CD1c-positive myeloid dendritic cell (primary cell): Measurements from ENCODE around the gene TCF7L2.
A peak's percentile ranks its signal among the peaks of the same experiment; 100 is the strongest.

Experiments used
- DNase-seq: peaks from one replicate; pipeline ENCODE4 v3.0.0-alpha.2; 2016; ENCODE audit errors: extremely low spot score

The TCF7L2 gene

DNA sequence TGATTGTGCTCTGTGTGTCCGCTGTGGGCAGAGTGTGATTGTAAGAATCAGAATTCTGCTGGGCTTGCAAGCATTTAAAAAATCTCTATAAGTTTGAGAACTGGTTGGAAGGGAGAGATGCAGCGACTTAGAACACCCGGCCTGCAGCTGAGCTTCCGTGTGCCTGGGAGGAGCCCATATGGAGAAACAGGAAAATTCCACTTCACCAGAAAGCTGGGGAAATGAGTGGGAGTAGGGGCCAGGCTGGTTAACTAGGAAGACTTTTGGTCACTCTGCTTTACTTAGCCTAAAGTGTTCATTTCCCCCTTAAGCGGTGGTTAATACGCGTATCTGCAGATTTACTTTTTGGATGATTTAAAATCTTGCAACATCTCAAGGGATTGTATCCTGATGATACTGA is 72.2 kb downstream of the TCF7L2 start:
- DNase-seq, result no peak

GRCh38 chr10:113023017-113023416 is 73.0 kb downstream of the TCF7L2 start:
- no peak for DNase-seq

DNA sequence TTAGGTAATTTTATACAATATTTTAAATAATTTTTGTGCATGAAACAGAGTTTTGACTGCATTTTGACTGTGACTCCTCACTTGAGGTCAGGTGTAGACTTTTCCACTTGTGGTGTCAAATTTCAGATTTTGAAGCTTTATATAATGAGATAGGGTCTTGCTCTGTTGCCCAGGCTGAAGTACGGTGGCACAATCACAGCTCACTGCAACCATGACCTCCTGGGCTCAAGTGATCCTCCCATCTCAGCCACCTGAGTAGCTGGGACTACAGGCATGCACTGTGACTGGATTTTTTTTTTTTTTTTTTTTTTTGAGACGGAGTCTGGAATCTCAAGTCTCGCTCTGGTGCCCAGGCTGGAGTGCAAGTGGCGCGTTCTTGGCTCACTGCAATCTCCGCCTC is 74.9 kb downstream of the TCF7L2 start:
- no peak for DNase-seq

DNA sequence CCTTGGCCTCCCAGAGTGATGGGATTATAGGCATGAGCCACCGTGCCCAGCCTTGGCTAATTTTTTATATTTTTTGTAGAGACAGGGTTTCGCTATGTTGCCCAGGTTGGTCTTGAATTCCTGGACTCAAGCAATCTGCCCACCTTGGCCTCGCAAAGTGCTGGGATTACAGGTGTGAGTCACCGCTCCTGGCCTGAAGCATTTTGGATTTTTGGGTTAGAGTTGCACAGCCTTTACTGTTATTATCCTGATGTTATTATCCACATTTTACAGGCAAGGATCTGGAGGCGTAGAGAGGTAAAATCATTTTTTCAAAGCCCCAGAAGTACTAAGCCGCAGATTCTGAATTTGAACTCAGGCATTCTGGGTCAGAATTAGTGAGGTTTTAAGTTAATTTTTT is 75.4 kb downstream of the TCF7L2 start:
- no peak for DNase-seq

DNA sequence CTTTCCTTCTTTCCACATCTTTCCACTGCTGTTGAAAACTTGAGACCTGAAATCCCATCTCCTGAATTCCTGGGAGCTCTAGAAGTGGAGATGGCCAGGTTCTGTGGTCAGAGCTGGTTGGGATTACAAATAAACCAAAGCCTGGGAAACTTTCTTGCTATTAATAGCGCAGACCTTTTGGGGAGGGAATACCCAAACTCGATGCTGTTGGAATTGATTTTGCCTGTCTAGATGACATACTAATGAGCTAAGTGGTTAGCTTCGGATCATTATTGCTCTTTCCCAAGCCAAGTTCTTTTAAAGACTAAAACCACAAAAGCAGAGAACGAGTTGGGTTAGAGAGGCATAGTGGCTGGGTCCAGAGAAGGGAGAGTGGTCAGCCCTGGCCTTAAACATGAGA is 76.6 kb downstream of the TCF7L2 start:
- DNase-seq, result no peak

- no peak for DNase-seq
Observed at GRCh38 chr10:113027230-113027573, 77.2 kb downstream of the TCF7L2 start.

GRCh38 chr10:113027574-113028455 is 77.8 kb downstream of the TCF7L2 start:
- no peak for DNase-seq

- no peak for DNase-seq
Observed at GRCh38 chr10:113028456-113029440, 78.7 kb downstream of the TCF7L2 start.

DNA sequence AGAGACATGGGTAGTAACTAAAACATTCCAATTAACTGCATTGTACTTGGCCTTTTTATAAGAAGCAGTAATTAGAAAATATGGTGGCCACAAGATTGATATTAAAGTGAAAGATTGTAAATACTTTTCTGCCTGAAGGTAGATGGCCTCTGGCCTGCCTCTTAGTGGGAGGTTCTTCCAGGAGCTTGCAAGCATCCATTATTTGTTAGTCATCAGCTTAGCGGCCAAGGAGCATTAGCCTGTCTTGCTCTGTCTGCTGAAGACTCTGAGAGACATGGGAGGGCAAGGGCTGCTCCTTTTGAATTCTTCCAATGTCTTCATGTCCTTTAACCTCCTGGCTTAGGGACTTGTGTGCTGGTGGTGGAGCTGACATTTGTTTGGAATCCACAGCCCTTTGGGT is 80.4 kb downstream of the TCF7L2 start:
- no peak for DNase-seq

- DNase-seq, result no peak
Observed at GRCh38 chr10:113031147-113031546, 81.1 kb downstream of the TCF7L2 start.

GRCh38 chr10:113033991-113034390 is 83.9 kb downstream of the TCF7L2 start:
- DNase-seq, result peak; percentile 56

GRCh38 chr10:113035732-113036312 is 85.8 kb downstream of the TCF7L2 start:
- no peak for DNase-seq

DNA sequence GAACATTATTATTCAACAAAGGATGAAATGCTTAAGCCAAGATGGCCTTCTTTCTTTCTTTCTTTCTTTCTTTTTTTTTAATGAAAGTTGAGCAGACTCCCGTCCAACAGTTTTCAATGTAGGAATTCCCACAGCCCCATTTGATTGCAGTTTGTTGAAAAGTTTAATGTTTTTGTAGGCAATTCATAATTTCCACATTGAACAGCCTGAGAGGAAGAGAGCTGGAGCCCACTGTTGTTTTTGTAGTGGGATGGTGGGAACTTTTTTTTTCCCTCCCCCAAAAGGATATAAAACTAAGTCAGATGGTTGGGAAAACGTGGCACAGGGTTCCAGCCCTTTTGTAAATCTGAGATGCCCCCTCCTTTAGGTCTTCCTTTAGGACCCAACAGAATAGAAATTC is 86.6 kb downstream of the TCF7L2 start:
- no peak for DNase-seq

GRCh38 chr10:113037218-113037617 is 87.2 kb downstream of the TCF7L2 start:
- no peak for DNase-seq

DNA sequence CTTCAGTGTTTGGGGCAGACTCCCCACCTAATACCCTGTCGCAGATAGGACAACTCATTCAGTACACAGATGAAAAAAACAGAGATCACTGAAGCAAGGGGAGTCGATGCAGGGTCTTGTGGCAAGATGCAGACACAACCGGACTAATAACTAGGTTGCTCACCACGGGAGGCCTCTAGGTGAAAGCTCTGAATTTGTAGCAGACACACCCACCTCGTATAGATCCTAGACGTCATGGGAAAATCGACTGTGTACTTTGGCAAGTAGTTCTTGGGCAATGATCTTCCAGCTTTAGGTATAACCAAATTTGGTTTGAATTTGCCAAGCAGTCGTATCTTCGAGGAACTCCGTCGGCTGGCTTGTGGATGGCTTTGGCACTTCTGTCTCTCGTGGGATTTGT is 88.1 kb downstream of the TCF7L2 start:
- no peak for DNase-seq

- no peak for DNase-seq
Observed at GRCh38 chr10:113038985-113039384, 88.9 kb downstream of the TCF7L2 start.

DNA sequence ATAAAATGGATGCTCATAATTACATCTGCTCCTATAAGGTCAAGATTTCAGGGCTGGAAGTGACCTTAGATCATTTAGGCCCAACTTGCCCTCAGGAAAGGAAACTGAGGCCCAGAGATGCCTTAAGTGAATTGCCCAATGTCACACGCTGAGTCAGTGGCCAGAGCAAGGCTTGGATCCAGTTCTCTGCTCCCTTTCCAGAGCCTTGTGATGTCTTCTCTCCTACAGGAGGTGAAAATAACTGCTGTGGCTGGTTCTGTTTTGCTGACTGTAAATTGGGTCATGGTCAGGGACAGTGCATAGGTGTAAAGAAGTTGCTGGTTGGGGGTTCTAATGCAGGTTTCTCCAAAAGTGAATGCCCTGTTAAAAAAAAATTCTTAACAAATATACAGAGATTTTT is 91.3 kb downstream of the TCF7L2 start:
- DNase-seq, result no peak

- no peak for DNase-seq
Observed at GRCh38 chr10:113041841-113042750, 92.0 kb downstream of the TCF7L2 start.

DNA sequence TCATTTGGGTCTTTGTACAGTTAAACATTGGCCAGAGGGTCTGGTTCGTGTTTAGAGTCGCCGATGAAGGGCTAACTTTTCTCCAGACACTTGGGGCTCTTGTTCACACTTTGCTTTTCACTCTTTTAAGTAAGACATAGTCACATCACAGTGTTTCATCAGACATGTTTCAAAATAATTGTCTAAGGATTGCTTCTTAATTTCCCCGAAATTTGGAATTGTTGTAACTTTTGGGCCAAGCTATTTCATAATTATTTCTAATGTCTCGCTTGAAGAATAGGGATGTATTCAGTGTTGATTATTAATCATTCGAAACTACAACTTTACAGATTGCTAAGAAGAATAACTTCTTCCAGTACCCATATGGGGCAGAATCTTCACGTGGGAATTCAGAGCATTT is 92.8 kb downstream of the TCF7L2 start:
- DNase-seq, result peak; percentile 20

DNA sequence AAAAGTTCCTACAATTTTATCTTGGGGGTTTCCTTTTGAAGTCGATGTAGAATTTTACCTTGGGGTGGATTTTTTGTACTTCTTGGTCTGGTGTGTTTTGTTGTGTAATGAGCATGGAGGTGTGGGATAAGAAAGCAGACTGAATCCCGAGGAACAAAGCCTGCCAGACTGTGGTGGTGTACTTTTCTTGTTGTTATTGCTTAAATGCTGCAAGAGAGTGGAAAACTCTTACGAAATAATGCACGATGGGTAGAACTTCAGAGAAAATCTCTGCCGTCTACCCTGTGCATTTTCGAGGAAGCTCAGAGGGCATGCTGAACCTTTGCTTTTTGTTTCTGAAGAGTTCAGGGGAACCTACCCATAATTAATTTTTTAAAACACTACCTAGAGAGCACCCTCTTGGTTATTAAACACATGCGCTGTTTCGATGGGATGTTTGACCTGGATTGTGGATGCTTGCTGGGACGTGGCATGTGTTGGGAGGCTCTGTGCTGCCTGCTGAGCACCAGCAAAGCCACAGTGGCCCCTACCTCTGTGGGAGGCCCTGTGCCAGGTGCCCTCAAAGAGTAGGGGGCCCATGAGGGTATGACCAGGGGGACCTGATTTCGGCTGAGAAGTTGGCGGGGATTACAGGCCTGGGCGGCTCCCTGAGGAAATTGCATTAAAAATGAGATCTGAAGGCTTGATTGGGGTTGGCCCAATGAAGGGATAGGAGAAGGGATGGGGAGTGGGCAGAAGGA is 94.1 kb downstream of the TCF7L2 start:
- peak; percentile 26 for DNase-seq
